Measurements from ENCODE around the gene PLIN1. TPM values are rescaled to one million over a fixed set of nuclear protein-coding genes. Genes with fewer than 3 reads are reported as not detected.

Gene PLIN1
- total RNA-seq, 1 donor from 2014 or later = 0.14 TPM

GRCh38 chr15:89623165-89623564, 56.0 kb downstream of the PLIN1 start:
- peaks cover 44% of the 10 kb centered on the region for H3K36me3 ChIP-seq (ENCODE audit: insufficient read depth, low read length)
- DNase-seq (ENCODE audit: low read depth) = no peak
- no peak overlapping the region for H3K4me3 ChIP-seq (ENCODE audit: insufficient read depth, low read depth, low read length)
- H3K9ac ChIP-seq (ENCODE audit: low read length) = no peak overlapping the region
- H4K20me1 ChIP-seq (ENCODE audit: insufficient read depth, low read length) = no peaks in the 10 kb centered on the region
- no peaks in the 10 kb centered on the region for H3K4me1 ChIP-seq (ENCODE audit: insufficient read depth, low read length)
- no peaks in the 10 kb centered on the region for H3K79me2 ChIP-seq (ENCODE audit: insufficient read depth, low read length)
- Mint-ChIP-seq H3K4me3 (ENCODE audit: unreplicated experiment) (no peak overlapping the region), H3K36me3 (ENCODE audit: low read depth, unreplicated experiment) (peaks cover 15% of the 10 kb centered on the region), H3K9me3 (ENCODE audit: unreplicated experiment) (no peaks in the 10 kb centered on the region), H3K27me3 (ENCODE audit: low read depth, unreplicated experiment) (no peaks in the 10 kb centered on the region), H3K4me1 (ENCODE audit: low read depth, unreplicated experiment) (no peaks in the 10 kb centered on the region), H3K27ac (ENCODE audit: unreplicated experiment) (no peak overlapping the region)
- no peak overlapping the region for H3K4me2 ChIP-seq (ENCODE audit: low read length)
- FAIRE-seq = no peak
- no peaks in the 10 kb centered on the region for H3K27me3 ChIP-seq (ENCODE audit: insufficient read depth, low read length)
- TF ChIP-seq EZH2 (IDR thresholded peaks at IDR 0.05; ENCODE audit: insufficient read depth, low read length) (no peak), CTCF (IDR thresholded peaks at IDR 0.05; ENCODE audit: insufficient read depth, low read depth, low read length) (no peak)
- no peaks in the 10 kb centered on the region for H3K9me3 ChIP-seq (ENCODE audit: insufficient read depth, low read depth, low read length)
- no peak overlapping the region for H2AFZ ChIP-seq (ENCODE audit: low read depth, low read length)
- H3K27ac ChIP-seq (ENCODE audit: low read depth, low read length) = no peak overlapping the region

- Mint-ChIP-seq H3K36me3 (ENCODE audit: low read depth, unreplicated experiment) (peaks cover 14% of the 10 kb centered on the region), H3K4me1 (ENCODE audit: low read depth, unreplicated experiment) (no peaks in the 10 kb centered on the region), H3K27ac (ENCODE audit: unreplicated experiment) (no peak overlapping the region), H3K9me3 (ENCODE audit: unreplicated experiment) (no peaks in the 10 kb centered on the region), H3K4me3 (ENCODE audit: unreplicated experiment) (no peak overlapping the region), H3K27me3 (ENCODE audit: low read depth, unreplicated experiment) (no peaks in the 10 kb centered on the region)
- Histone ChIP-seq H3K27me3 (ENCODE audit: insufficient read depth, low read length) (no peaks in the 10 kb centered on the region), H3K79me2 (ENCODE audit: insufficient read depth, low read length) (no peaks in the 10 kb centered on the region), H3K4me1 (ENCODE audit: insufficient read depth, low read length) (no peaks in the 10 kb centered on the region), H3K27ac (ENCODE audit: low read depth, low read length) (no peak overlapping the region), H3K9ac (ENCODE audit: low read length) (no peak overlapping the region), H3K36me3 (ENCODE audit: insufficient read depth, low read length) (peaks cover 28% of the 10 kb centered on the region), H3K9me3 (ENCODE audit: insufficient read depth, low read depth, low read length) (no peaks in the 10 kb centered on the region), H3K4me3 (ENCODE audit: insufficient read depth, low read depth, low read length) (no peak overlapping the region), H3K4me2 (ENCODE audit: low read length) (no peak overlapping the region), H4K20me1 (ENCODE audit: insufficient read depth, low read length) (no peaks in the 10 kb centered on the region), H2AFZ (ENCODE audit: low read depth, low read length) (no peak overlapping the region)
- DNase-seq (ENCODE audit: low read depth) (no peak), FAIRE-seq (no peak)
- TF ChIP-seq CTCF (IDR thresholded peaks at IDR 0.05; ENCODE audit: insufficient read depth, low read depth, low read length) = no peak
- no peak for TF ChIP-seq EZH2 (IDR thresholded peaks at IDR 0.05; ENCODE audit: insufficient read depth, low read length)
Measured at GRCh38 chr15:89621547-89621946, 57.6 kb downstream of the PLIN1 start.

- Histone ChIP-seq H4K20me1 (ENCODE audit: insufficient read depth, low read length) (no peaks in the 10 kb centered on the region), H3K4me1 (ENCODE audit: insufficient read depth, low read length) (no peaks in the 10 kb centered on the region), H3K4me3 (ENCODE audit: insufficient read depth, low read depth, low read length) (no peak overlapping the region), H3K27me3 (ENCODE audit: insufficient read depth, low read length) (no peaks in the 10 kb centered on the region), H3K36me3 (ENCODE audit: insufficient read depth, low read length) (peaks cover 13% of the 10 kb centered on the region), H3K4me2 (ENCODE audit: low read length) (no peak overlapping the region), H3K79me2 (ENCODE audit: insufficient read depth, low read length) (no peaks in the 10 kb centered on the region), H2AFZ (ENCODE audit: low read depth, low read length) (no peak overlapping the region), H3K9me3 (ENCODE audit: insufficient read depth, low read depth, low read length) (no peaks in the 10 kb centered on the region), H3K9ac (ENCODE audit: low read length) (no peak overlapping the region), H3K27ac (ENCODE audit: low read depth, low read length) (no peak overlapping the region)
- H3K36me3 Mint-ChIP-seq (ENCODE audit: low read depth, unreplicated experiment) = peaks cover 7% of the 10 kb centered on the region
- no peak for TF ChIP-seq EZH2 (IDR thresholded peaks at IDR 0.05; ENCODE audit: insufficient read depth, low read length)
- no peak for TF ChIP-seq CTCF (IDR thresholded peaks at IDR 0.05; ENCODE audit: insufficient read depth, low read depth, low read length)
- FAIRE-seq (no peak), DNase-seq (ENCODE audit: low read depth) (no peak)
- peaks cover 2% of the 10 kb centered on the region for H3K4me1 Mint-ChIP-seq (ENCODE audit: low read depth, unreplicated experiment)
- no peaks in the 10 kb centered on the region for H3K27me3 Mint-ChIP-seq (ENCODE audit: low read depth, unreplicated experiment)
- H3K27ac Mint-ChIP-seq (ENCODE audit: unreplicated experiment) = no peak overlapping the region
- no peak overlapping the region for H3K4me3 Mint-ChIP-seq (ENCODE audit: unreplicated experiment)
- H3K9me3 Mint-ChIP-seq (ENCODE audit: unreplicated experiment) = peaks cover 9% of the 10 kb centered on the region
Measured at GRCh38 chr15:89616228-89616627, 62.9 kb downstream of the PLIN1 start.
